ENCODE data around the gene FRMPD4.

GRCh38 chrX:12372111-12372510, 233.8 kb downstream of the FRMPD4 start:
- TF ChIP-seq SUZ12 (IDR thresholded peaks at IDR 0.05) (no peak), HDGF (IDR thresholded peaks at IDR 0.05; ENCODE audit: borderline replicate concordance) (no peak), CTBP1 (IDR thresholded peaks at IDR 0.05; ENCODE audit: borderline replicate concordance) (no peak), SP1 (IDR thresholded peaks at IDR 0.05) (no peak), FOXA1 (IDR thresholded peaks at IDR 0.05) (no peak), NFRKB (IDR thresholded peaks at IDR 0.05) (no peak), ZNF384 (IDR thresholded peaks at IDR 0.05) (no peak), L3MBTL2 (conservative IDR thresholded peaks at IDR 0.05) (no peak), PKNOX1 (IDR thresholded peaks at IDR 0.05) (no peak), FOXM1 (IDR thresholded peaks at IDR 0.05; ENCODE audit: borderline replicate concordance) (no peak), TARDBP (IDR thresholded peaks at IDR 0.05) (no peak), ARNT (IDR thresholded peaks at IDR 0.05) (no peak), BHLHE40 (IDR thresholded peaks at IDR 0.05; ENCODE audit: borderline replicate concordance) (no peak), LEF1 (IDR thresholded peaks at IDR 0.05; ENCODE audit: borderline replicate concordance) (no peak)

Measured in HEK293T (cell line).